Stimulated activated CD8-positive, alpha-beta memory T cell treated with anti-CD3 and anti-CD28 coated beads, Interleukin-12 subunit alpha, Interleukin-12 subunit beta, amount 100 ng/mL, for 24 hours (primary cell): ENCODE data around the gene MAST2.
"Not testable (repeated sequence)": the region's sequence is repeated elsewhere in the genome, so short reads cannot be mapped to it uniquely, and the experiment has no call there.

Experiments
- DNase-seq: peaks from one replicate; pipeline ENCODE4 v3.0.0-alpha.2; 2020; ENCODE audit errors: extremely low read depth

The MAST2 gene

DNA sequence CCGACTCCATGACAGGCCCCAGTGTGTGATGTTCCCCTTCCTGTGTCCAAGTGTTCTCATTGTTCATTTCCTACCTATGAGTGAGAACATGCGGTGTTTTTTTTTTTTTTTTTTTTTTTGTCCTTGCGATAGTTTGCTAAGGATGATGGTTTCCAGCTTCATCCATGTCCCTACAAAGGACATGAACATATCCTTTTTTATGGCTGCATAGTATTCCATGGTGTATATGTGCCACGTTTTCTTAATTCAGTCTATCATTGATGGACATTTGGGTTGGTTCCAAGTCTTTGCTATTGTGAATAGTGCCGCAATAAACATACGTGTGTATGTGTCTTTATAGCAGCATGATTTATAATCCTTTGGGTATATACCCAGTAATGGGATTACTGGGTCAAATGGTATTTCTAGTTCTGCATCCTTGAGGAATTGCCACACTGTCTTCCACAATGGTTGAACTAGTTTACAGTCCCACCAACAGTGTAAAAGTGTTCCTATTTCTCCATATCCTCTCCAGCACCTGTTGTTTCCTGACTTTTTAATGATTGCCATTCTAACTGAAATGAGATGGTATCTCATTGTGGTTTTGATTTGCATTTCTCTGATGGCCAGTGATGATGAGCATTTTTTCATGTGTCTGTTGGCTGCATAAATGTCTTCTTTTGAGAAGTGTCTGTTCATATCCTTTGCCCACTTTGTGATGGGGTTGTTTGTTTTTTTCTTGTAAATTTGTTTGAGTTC, 54.5 kb downstream of the MAST2 start:
- not testable (repeated sequence) for DNase-seq

DNA sequence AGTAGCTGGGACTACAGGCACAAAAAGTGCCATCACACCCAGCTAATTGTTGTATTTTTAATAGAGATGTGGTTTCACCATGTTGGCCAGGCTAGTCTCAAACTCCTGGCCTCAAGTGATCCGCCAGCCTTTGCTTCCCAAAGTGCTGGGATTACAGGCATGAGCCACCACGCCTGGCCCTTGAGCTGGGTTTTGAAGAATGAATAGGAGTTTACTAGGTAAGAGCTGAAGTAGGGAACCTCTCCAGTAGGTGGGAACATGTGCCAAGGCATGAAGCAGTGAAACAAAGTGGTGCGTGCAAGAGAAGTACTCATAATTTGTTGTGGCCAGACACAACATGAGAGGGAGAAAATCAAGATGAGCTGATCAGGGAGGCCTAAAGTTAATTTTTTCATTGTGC, 55.8 kb downstream of the MAST2 start:
- DNase-seq = no peak

DNA sequence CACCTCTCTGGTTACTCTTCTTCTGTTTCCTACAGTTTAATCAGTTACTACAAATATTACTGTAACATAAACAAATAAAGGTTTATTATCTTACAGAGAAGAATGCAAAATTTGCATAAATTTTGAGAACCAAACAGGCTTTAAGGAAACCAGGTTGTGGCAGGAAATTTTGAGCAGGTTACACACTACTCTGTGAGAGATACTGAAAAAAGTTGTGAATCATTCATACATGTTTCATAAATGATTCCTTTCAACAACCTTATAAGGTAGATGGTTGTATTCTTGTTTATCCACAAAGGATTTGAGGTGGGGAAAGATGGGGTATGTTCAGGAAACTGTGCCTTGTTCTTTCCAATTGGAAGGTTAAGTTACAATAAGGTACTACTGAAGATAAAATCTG, 58.6 kb downstream of the MAST2 start:
- DNase-seq = no peak

DNA sequence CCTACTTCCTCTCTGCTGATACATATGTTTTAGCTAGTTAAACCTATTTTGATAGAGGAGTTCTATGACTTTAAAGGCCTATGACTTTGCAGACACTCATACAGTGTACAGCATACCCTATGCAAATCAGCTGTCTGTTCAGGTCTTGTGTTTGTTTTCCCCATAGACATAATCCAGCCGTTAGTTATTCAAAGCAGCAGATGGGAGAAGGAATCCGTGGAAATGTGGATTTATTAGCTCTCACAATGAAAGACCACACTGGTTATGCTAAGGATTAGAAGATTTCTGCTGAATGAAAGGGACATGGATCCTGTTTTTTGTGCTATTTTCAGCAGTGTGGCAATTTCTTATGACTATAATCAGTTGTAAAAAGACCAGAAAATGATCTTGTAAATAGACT, 59.8 kb downstream of the MAST2 start:
- no peak for DNase-seq

DNA sequence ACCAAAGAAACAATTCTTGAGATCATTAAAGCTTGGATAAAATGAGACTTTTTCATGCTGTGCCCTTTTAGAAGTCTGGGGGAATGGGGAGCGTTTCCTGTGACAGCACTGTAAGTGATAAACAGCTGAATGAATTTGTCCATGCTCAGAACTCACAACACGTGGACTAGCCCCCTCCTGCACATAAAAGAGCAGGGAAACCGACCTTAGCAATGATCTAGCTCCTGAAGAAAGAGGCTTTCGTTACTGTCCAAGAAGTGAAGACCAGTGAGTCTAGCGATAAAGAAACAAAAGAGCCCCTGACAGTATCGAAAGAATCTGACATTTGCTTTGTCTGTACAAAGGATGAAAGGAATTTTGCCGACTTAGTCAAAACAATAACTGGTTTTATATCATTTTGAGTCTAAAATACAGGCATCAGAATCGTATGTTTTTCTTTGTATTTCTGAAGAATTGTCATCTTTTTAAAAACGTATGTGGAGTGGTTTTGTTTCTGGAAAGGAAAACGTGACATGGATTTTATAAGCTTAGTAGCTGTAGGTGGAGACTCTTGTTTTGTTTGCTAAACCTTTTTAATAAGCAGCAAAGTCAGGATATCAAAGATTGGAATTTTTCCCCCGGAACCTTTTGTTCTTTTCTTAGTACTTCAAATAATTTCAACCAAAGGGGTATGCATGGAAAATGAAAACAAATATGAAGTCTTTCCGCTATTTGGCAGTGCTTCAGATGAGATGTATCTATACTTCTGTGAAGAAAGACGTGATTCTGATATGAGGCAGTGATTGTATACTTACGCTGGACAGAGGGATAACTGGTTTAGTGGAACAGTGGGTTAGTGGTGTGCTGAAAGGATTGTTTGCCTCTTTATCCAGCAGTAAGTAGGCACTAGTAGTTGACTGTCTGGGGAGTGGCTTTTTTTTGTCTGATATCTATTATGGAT, 61.0 kb downstream of the MAST2 start:
- no peak for DNase-seq

DNA sequence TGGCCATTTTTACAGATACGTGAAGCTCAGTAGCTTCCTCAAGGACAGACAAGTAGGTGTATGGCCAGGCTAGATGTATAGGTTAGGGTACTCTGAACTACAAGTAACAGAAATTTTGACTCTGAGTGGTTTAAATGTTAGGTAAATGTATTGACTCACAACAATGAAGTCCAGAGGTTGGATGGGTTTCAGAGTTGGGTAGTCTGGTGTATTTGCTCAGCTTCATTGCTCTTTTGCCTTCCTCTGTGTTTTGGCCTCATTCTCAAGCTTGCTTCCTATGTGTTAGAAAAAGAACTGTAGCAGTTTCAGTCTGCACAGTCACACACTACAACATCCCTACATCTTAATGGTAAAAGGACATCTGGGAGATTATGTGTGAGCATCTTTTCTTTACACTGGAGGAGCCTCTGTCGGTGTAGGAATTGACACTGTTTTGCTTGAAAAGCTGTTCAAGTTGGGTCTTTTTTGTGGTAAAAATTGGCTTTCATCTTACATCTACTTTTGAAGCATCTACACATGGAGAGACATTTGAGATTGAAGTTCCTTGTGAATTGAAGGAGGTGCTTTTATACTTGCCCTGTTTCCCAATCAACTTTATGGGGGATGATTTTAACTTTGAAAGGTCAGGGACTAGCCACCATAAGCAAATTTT, 64.4 kb downstream of the MAST2 start:
- DNase-seq = no peak

DNA sequence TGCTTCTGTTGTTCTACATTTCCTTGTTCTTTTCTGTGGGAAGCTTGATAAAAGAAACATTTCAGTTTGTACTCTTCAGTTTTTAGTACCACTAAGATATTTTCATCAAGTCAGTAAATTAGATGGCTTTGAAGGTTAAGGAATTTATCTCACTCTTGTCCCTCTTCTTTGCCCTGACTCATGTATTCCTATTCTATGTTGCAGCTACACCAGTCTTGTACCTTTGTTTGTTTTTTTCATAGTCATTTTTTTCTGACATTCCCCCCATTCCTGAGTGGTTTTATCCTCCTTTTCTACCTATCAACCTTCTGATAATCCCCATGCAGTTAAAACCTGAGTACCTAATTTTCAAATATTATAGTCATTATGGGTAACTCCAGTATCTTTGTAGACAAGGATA, 65.4 kb downstream of the MAST2 start:
- DNase-seq = no peak

DNA sequence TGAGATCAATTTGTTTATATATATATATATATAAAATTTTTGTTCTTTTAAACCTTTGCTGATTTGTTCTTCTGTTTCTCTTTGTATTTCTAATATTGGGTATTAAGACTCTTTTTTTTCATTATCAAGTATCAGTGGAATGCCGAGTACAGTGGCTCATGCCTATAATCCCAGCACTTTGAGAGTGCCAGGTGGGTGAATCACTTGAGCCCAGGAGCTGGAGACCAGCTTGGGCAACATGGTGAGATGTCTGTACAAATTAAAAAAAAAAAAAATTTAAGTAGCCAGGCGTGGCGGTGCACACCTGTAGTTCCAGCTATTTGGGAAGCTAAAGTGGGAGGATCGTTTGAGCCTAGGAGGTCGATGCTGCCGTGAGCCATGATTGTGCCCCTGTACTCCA, 67.1 kb downstream of the MAST2 start:
- DNase-seq = no peak

DNA sequence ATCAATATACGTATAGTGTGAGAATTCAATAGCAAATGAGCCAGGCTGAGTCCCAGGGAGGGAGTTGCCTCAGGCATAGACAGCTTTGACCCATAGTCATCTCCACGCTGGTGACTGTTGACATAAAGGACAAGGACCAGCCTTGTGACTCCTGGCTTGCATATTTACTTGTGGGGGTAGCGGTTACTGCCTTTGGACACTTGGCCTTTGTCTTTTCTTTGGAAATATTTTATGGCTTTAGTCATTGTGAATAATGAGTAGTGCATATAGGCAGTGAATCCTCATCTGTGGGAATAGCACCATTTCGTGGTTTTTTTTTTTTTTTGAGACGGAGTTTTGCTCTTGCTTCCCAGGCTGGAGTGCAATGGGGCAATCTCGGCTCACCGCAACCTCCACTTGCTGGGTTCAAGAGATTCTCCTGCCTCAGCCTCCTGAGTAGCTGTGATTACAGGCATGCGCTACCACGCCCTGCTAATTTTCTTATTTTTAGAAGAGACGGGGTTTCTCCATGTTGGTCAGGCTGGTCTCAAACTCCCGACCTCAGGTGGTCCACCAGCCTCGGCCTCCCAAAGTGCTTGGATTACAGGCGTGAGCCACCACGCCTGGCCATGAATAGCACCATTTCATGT, 68.9 kb downstream of the MAST2 start:
- not testable (repeated sequence) for DNase-seq

DNA sequence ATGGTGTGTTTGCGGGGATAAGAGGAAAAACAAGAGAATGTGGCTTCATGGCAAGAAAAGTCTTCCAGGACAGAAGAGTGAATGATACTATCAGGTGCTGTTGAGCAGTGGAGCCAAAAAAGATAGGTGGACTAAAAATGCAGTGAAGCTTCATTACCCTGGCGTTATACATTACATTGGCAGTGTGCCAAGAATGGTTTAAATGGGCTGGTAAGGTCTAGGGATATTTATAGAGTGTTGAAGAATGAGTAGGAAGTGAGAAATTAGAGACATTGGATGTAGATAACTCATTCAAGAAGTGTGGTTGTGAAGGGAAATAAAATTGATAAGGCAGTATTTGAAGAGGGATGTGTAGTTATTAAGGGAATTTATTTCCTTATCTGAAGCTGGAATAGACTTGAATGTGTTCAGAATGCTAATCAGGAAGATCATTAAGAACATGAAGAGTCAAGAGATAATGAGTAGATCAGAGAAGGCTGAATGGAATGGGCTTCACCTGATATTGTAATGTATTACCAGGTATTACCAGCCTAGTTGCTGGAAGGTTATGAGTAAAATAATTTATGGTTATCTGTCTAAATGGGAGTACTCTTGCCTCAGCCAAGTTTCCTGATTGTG, 72.7 kb downstream of the MAST2 start:
- no peak for DNase-seq

DNA sequence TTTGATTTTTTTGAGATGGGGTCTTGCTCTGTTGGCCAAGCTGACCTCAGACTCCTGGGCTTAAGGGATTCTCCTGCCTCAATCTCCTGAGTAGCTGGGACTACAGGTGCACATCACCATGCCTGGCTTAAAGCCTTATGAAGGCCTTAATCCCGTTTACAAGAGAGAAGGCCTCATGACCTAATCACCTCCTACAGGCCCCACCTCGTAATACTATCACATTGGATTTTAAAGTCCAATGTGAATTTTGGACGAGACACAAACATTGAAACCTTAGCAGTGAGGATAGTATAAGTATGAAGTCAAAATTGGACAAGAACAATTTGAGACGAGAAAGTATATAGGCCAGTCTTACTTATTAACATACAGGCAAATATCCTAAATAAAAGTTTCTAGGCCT, 73.9 kb downstream of the MAST2 start:
- no peak for DNase-seq

DNA sequence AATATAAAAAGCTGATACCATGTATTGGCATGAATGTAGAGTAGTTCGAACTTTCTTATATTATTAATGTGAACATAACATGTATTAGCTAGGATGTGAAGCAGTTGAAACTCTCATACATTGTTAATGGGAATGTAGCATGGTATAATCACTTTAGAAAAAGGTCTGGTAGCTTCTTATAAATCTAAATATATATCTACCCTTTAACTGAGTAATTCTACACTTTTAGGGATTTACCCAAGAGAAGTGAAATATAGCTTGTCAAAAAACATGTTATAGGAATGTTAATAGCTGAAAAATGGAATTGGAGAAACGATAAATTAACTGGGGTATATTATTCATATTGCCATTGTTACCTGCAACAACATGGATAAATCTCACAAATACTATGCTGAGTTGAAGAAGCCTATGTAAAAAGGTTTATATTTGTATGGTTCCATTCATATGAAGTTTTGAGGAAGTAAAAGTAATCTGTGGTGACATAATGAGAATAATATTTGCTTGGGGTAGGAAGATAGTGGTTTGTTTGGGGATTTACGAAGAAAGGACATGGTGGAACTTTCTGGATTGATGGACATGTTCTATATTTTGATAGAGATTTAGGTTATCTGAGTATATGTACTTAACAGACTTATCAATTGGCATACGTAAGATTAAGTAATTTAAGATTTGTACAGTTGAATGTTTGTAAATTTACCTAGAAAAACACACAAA, 76.6 kb downstream of the MAST2 start:
- no peak for DNase-seq

DNA sequence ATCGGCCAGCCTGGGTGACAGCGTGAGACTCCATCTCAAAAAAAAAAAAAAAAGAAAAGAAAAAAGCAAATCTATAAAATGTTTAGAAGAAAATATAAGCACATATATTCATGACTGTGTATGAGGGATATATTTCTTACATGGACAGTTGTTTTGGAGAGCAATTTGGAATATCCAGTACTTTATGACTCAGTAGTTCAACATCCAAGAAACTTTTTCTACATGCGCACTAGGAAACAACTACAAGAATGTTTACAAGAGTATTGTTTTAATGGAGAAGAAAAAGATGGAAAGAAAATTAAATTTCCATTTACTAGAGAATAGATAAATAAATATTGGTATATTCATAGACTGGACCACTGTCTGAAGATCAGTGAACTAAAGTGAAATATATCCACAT, 77.5 kb downstream of the MAST2 start:
- no peak for DNase-seq

DNA sequence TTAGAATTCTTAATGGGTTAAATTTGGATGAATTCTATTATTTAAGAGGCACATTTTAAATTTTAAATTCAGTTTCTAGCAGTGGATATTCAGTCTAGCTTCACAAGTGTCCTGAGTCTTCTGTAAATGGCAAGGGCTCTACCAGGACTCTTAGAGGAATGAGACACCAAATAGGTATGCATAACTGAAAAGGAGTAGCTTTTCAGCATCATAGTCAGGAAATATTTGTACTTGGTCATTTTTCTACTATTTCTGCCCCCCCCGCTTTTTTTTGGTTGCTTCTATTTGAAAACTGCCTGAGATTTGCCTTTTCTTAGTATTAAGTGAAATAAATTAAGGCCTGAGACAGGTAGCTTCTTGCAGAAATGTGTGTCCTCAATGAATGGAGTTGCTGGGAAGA, 80.2 kb downstream of the MAST2 start:
- no peak for DNase-seq

DNA sequence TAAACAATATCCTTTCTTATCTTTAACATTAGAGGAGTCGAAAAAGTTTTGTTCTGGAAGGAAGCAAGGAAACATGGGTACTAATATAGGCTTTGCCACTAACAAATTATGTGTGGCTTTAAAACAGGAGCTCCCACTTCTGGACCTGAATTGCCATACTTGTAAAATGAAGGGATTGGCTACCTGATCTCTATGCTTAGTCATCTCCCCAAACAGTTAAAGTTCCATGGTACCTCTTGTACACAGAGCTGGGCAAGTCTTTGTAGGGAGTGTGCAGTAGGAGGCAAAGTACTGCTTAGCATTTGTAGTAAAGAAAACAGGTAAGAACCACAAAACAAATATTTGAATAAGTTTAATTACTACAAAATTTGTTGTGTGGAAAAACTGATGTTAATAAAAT, 81.3 kb downstream of the MAST2 start:
- no peak for DNase-seq

DNA sequence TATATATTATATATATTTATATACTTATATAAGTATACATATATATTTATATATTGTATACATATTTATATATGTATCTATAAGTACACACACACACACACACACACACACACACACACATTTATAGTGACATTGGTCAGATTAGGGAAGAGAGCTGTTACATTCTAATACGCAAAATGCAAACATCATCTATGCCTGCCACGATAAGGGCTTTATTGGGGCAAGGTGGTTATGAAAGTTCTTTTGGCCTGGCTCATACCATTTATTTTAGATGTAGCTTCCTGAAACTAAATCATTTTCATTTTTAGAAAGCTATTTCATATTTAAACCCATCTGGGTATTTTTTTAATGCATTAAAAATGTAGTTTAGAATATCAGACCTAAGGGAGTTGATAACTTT, 82.8 kb downstream of the MAST2 start:
- DNase-seq = no peak

DNA sequence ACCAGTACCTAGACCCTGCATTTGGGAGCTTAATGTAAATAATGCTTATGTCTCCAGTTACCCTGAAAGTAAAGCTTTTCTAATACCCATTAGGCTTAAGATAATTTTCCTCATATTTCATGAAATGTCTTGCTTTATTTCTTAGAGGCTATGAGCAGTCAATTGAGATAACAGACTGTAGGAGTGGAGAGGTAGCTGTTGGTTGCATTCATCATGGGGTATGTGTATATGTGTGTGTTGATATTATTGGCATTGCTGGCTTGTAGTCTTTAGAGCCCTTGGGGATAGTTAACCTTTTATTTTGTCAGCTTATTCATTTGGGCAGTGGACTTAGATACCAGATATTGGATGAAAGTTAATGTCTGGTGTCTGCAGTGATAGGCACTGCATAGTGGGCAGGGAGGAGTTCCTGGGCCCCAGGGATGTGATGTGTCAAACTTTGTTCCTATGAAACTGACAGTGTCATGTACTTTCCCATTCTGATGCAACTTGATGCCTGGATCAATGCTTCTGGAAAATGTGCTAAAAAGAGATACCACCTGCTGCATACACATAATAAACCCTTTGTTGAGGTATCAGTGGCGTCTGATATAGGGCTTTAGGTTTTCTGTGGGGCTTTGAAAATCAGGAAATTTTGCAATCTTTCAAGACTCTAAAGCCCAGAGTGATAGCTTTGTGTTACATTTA, 83.9 kb downstream of the MAST2 start:
- no peak for DNase-seq

DNA sequence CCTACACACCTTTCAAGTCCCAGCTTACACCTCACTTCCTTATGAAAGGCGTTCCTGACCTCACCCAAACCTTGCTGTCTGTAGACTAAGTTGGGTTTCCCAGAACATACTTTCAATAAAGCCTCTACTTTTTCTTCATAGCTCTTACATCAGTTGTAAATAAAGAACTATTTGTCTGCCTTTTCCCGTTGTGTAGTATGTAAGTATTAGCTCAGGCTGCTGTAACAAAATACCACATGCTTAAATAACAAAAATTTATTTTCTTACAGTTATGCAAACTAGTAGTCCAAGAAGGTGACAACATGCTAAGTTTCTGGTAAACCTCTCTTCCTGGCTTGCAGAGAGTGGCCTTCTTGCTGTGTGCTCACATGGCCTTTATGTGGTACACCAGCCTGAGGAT, 86.7 kb downstream of the MAST2 start:
- no peak for DNase-seq

DNA sequence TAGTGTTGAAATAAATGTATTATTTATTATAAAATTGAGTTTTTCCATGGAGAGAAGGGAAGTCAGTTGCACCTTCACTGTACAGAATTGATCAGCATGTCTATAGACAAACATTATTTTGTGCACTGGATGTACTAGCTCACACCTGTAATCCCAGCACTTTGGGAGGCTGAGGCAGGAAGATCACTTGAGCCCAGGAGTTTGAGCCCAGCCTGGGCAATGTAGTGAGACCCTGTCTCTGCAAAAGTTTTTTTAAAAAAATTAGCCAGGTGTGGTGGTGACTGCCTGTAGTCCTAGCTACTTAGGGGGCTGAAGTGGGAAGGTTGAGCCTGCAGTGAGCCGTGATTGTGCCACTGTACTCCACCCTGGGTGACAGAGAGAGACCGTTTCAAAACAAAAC, 87.7 kb downstream of the MAST2 start:
- no peak for DNase-seq

DNA sequence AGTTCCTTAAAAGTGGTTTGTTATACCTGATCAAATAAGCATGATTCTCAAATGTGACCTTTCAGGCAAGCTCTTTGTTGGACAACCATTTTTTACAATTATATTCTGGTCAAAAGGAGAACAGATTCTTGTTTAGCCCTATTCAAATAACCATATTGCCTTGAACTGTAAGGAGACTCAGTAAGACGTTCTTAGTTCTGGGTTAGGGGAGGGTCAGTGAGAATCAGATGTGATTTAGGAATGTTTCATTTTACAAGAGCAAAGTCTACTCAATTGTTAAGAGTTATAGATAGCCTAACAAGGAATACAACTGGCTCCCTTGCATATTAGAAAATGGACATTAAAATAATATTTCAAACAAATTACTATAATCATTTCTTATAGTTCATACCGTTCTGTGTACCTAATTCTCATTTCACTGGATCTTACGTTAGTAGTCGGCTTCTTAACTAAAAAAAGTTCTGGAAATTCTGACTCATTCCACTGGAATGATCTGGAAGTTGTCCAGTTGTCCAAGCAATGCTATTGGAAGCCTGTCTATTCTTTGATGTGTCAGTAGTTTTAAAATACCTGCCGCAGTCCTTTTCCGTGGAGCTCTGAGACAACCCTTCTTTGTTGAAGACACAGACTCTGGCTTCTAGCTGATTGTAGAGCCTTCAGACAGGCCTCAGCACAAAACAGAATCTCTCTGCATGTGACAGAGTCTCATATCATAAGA, 88.8 kb downstream of the MAST2 start:
- no peak for DNase-seq
